ENCODE measurements around the gene NIF3L1.
A peak's percentile ranks its signal among the peaks of the same experiment; 100 is the strongest.

- TF ChIP-seq NFATC3 (IDR thresholded peaks at IDR 0.05) = no peak
- no peak for TF ChIP-seq EZH2 (IDR thresholded peaks at IDR 0.05; ENCODE audit: borderline replicate concordance, low read depth, low read length)
- TF ChIP-seq C11orf30 (IDR thresholded peaks at IDR 0.05; ENCODE audit: low read depth) = 0 out of 2 replicates have a peak, but pooled peaks have one; percentile 50
Observed at GRCh38 chr2:200899482-200899881, 10.3 kb downstream of the NIF3L1 start.

All from K562 (cell line).